ENCODE data around the gene ZNF593OS. TPM values are rescaled to one million over a fixed set of nuclear protein-coding genes. Genes with fewer than 3 reads are reported as not detected.

Gene ZNF593OS
- polyA plus RNA-seq, 3 donors: 0.50 to 0.59 TPM; not detected in 1

DNA sequence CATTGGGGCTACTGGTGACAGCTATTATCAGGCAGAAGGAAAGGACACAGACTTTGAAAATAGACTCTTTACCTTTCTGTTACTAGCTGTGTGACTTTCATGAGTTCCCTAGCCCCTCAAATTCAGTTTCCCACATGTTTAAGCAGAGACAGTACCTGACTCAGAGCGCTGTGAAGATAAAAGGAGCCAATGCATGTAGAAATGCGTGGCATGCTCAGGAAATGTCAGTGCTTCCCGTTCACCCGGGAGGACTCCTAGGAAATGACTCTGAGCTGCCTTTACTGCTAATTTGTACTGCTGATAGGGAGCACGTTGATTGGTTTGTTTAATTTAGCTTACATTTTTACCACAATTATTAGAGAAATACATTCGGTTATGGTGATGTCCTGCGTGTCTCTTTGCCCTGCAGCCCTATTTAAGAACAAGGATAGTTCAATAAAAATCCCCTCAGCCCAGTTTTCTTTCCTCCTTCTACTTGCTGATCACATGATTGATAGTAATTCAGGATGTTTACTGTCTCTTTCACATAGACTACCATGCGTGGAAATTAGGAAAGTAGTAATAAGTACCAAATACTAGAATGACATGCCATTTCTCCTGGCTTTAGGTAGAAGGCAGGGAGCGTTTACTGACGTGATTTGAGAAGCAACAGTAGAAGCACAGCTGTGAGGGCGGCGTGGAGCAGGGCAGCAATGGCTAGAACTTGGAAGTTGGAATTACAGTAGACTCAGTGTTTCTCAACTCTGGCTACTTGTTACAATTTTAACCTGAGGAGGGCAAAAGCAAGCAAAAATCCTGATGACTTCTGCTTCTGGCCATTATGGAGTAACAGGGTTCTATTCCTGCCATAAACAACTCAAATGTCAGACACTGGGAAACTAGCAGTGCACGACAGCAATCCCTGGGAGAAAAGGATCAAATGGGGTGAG, 44.1 kb downstream of the ZNF593OS start:
- peaks cover 51 to 64% of the 10 kb centered on the region in 2 donors for H3K4me1 ChIP-seq (ENCODE audit: control insufficient read depth in 1 of 2, insufficient read depth in 2 of 2, low read length in 2 of 2)

More for the DNA sequence above, 44.1 kb downstream of the ZNF593OS start:
- intact Hi-C loops (cut with micrococcal nuclease): loop anchor here in 1 of 2 donors (2.0 kb wide), 1 partner anchor 17 kb away; the partner anchor contains the start of gene PDIK1L
- Histone ChIP-seq H3K9ac (ENCODE audit: insufficient read depth, low read length, poor library complexity, severe bottlenecking) (peak overlapping the region; percentile 11), H3K27ac (ENCODE audit: low read depth in 1 of 2, low read length in 2 of 2) (peak overlapping the region; percentile 69 to 77), H2AFZ (ENCODE audit: insufficient read depth, low read depth, low read length, poor library complexity, severe bottlenecking) (peak overlapping the region; percentile 51), H3K9me3 (replicated peaks in 1 of 2; ENCODE audit: control insufficient read depth in 1 of 2, insufficient read depth in 1 of 2, low read length in 2 of 2) (no peaks in the 10 kb centered on the region), H3K4me3 (replicated peaks in 1 of 3; ENCODE audit: low read depth in 2 of 3, low read length in 3 of 3) (peak overlapping the region in 2 of 3 experiments; percentile 18 to 62), H4K20me1 (ENCODE audit: insufficient read depth, low read length) (no peaks in the 10 kb centered on the region), H3K27me3 (ENCODE audit: control insufficient read depth in 2 of 2, insufficient read depth in 2 of 2, low read length in 2 of 2) (no peaks in the 10 kb centered on the region), H3K79me2 (ENCODE audit: insufficient read depth, low read length) (peaks cover 30% of the 10 kb centered on the region), H3K4me2 (replicated peaks; ENCODE audit: extremely low read depth, low read length, poor library complexity, severe bottlenecking) (peak overlapping the region; percentile 77), H3K36me3 (replicated peaks in 1 of 2; ENCODE audit: control insufficient read depth in 1 of 2, insufficient read depth in 2 of 2, low read length in 2 of 2) (no peaks in the 10 kb centered on the region)
- Mint-ChIP-seq H3K36me3 (peaks cover 3 to 5% of the 10 kb centered on the region in 2 donors), H3K9me3 (peaks cover 0 to 1% (median 0%) of the 10 kb centered on the region in 7 donors), H3K4me1 (peaks cover 58% of the 10 kb centered on the region), H3K4me3 (peak overlapping the region; percentile 62 to 82), H3K27me3 (ENCODE audit: low read depth in 3 of 3) (peaks cover 0 to 1% (median 0%) of the 10 kb centered on the region in 3 donors), H3K27ac (peak overlapping the region; percentile 75 to 86 (median 79))
- no peak for TF ChIP-seq CTCF (IDR thresholded peaks at IDR 0.05)
- DNase-seq: peak in 2 of 3 donors; percentile 53 to 59
- WGBS (ENCODE audit: insufficient coverage): 11% methylated on average over 3 of the region's 13 CpGs
